PC-3 (cell line): ENCODE measurements around the gene IGSF22. TPM values are rescaled to one million over a fixed set of nuclear protein-coding genes. Genes with fewer than 3 reads are reported as not detected.

Experiments
- ATAC-seq: fragments of 200-7000 bp; cut with Tn5 transposase; 2 replicates; pipeline ENCODE4 v1.9.1; 2020; ENCODE audit warnings: mild to moderate bottlenecking, moderate library complexity
- BruUV-seq: library from RNA; stranded (reverse); fragments of 400-500 nt; replicated peaks from 2 replicates; lab custom pipeline; 2021; lab: Mats Ljungman, UMichigan
- CTCF ChIA-PET: fragments of 300-600 bp; sonication (Branson Sonifier 250); formaldehyde crosslinking; loops from one replicate; lab custom pipeline; 2022; ENCODE audit warnings: antibody characterized with exemption; lab: Charles Lee
- POLR2A ChIA-PET: fragments of 300-600 bp; sonication (Branson Sonifier 250); formaldehyde crosslinking; loops from one replicate; lab custom pipeline; 2022; ENCODE audit warnings: antibody characterized with exemption; ENCODE audit not compliant: unreplicated experiment; lab: Charles Lee
- DNase-seq: peaks from one replicate; pipeline ENCODE4 v3.0.0-alpha.2; 2015
- H2AFZ ChIP-seq: fragments of 300-600 bp; sonication (generic); 2 replicates; pipeline ENCODE4 v1.6.0; 2016; ENCODE audit warnings: antibody characterized with exemption, low read length
- H3F3A ChIP-seq: fragments of 300-600 bp; sonication (generic); one replicate; pipeline ENCODE4 v1.6.0; 2017; ENCODE audit warnings: antibody characterized with exemption, low read length, control low read depth, mild to moderate bottlenecking; ENCODE audit not compliant: unreplicated experiment
- H3K27ac ChIP-seq: fragments of 300-600 bp; sonication (generic); 2 replicates; pipeline ENCODE4 v1.5.1; 2016; ENCODE audit warnings: mild to moderate bottlenecking, low read length
- H3K27me3 ChIP-seq: fragments of 300-600 bp; sonication (generic); 2 replicates; pipeline ENCODE4 v1.6.1; 2016; ENCODE audit warnings: low read length, mixed read lengths
- H3K36me3 ChIP-seq: fragments of 300-600 bp; sonication (generic); 2 replicates; pipeline ENCODE4 v1.6.1; 2016; ENCODE audit warnings: low read depth, mixed run types, low read length, mixed read lengths
- H3K4me1 ChIP-seq: fragments of 300-600 bp; sonication (generic); 2 replicates; pipeline ENCODE4 v1.5.1; 2016; ENCODE audit warnings: low read length; ENCODE audit not compliant: insufficient read depth
- H3K4me2 ChIP-seq: fragments of 300-600 bp; sonication (generic); 2 replicates; pipeline ENCODE4 v1.6.0; 2016; ENCODE audit warnings: low read length
- H3K4me3 ChIP-seq: fragments of 300-600 bp; sonication (generic); 2 replicates; pipeline ENCODE4 v1.5.1; 2016; ENCODE audit warnings: mild to moderate bottlenecking, low read length, mixed read lengths
- H3K79me2 ChIP-seq: fragments of 300-600 bp; sonication (generic); 2 replicates; pipeline ENCODE4 v1.6.1; 2017; ENCODE audit warnings: low read length, mixed read lengths
- H3K9ac ChIP-seq: fragments of 300-600 bp; sonication (generic); 2 replicates; pipeline ENCODE4 v1.6.0; 2016; ENCODE audit warnings: mild to moderate bottlenecking, low read length
- H3K9me2 ChIP-seq: fragments of 300-600 bp; sonication (generic); replicated peaks from 2 replicates; pipeline ENCODE4 v1.6.1; 2016; ENCODE audit warnings: mixed run types, low read length, mixed read lengths
- H3K9me3 ChIP-seq: fragments of 300-600 bp; sonication (generic); 2 replicates; pipeline ENCODE4 v1.6.1; 2016; ENCODE audit warnings: low read length, mixed read lengths
- H4K20me1 ChIP-seq: fragments of 300-600 bp; sonication (generic); 2 replicates; pipeline ENCODE4 v1.6.1; 2016; ENCODE audit warnings: low read length, mixed read lengths
- CTCF ChIP-seq: fragments of 300-600 bp; sonication (generic); conservative IDR thresholded peaks from 2 replicates; pipeline ENCODE4 v1.5.1; 2017; ENCODE audit warnings: antibody characterized with exemption, low read depth, mild to moderate bottlenecking, low read length
- EZH2 ChIP-seq: fragments of 300-600 bp; sonication (generic); IDR thresholded peaks from one replicate; pipeline ENCODE4 v1.6.1; 2017; ENCODE audit warnings: antibody characterized with exemption, mild to moderate bottlenecking, low read length; ENCODE audit not compliant: unreplicated experiment
- EZH2phosphoT487 ChIP-seq: fragments of 300-600 bp; sonication (generic); IDR thresholded peaks from 2 replicates; pipeline ENCODE4 v1.6.1; 2018; ENCODE audit warnings: mild to moderate bottlenecking, antibody characterized with exemption, low read length, borderline replicate concordance
- intact Hi-C: fragments of 100-400 bp; cut with micrococcal nuclease; formaldehyde crosslinking; loops from 2 replicates; pipeline ENCODE4 v1.9.0; 2023
- total RNA-seq: library from RNA; depleted of rRNA; stranded (reverse); fragments of >200 nt; gene quantifications from 2 replicates; pipeline ENCODE4 v1.2.3, GENCODE V29; 2014

IGSF22 gene
- total RNA-seq, 1 experiment from 2014 or later: not detected

GRCh38 chr11:18773104-18773503, 47.1 kb upstream of the IGSF22 start:
- no peak overlapping the region for H3K27ac ChIP-seq
- H3K27me3 ChIP-seq: no peaks in the 10 kb centered on the region
- H3K9me2 ChIP-seq: no peaks in the 10 kb centered on the region
- ChIA-PET CTCF (no interaction called here), POLR2A (no interaction called here)
- TF ChIP-seq EZH2phosphoT487: no peak
- no peak for TF ChIP-seq EZH2
- TF ChIP-seq CTCF: no peak
- no peaks in the 10 kb centered on the region for H3K9me3 ChIP-seq
- intact Hi-C loops: no loop called here
- no peak overlapping the region for H2AFZ ChIP-seq
- H3K36me3 ChIP-seq: no peaks in the 10 kb centered on the region
- H3F3A ChIP-seq: no peaks in the 10 kb centered on the region
- no peak overlapping the region for H3K9ac ChIP-seq
- H3K4me2 ChIP-seq: no peak overlapping the region
- BruUV-seq: no TSS peak
- no peak overlapping the region for H3K4me3 ChIP-seq
- no peak for DNase-seq
- no peaks in the 10 kb centered on the region for H3K4me1 ChIP-seq
- no peak for ATAC-seq
- H4K20me1 ChIP-seq: no peaks in the 10 kb centered on the region
- H3K79me2 ChIP-seq: no peaks in the 10 kb centered on the region

- no peaks in the 10 kb centered on the region for H3K9me2 ChIP-seq
- H3K4me2 ChIP-seq: no peak overlapping the region
- TF ChIP-seq EZH2 (no peak), EZH2phosphoT487 (no peak), CTCF (no peak)
- ChIA-PET POLR2A (interaction anchor here (0.6 kb wide), 1 partner anchor 71 kb away, joined by 3 read pairs; no protein-coding TSS in a partner anchor), CTCF (no interaction called here)
- no peaks in the 10 kb centered on the region for H3F3A ChIP-seq
- no TSS peak for BruUV-seq
- intact Hi-C loops: no loop called here
- no peaks in the 10 kb centered on the region for H3K4me1 ChIP-seq
- ATAC-seq (no peak), DNase-seq (no peak)
- H3K79me2 ChIP-seq: no peaks in the 10 kb centered on the region
- H4K20me1 ChIP-seq: no peaks in the 10 kb centered on the region
- no peaks in the 10 kb centered on the region for H3K9me3 ChIP-seq
- no peak overlapping the region for H3K9ac ChIP-seq
- no peaks in the 10 kb centered on the region for H3K27me3 ChIP-seq
- H3K36me3 ChIP-seq: no peaks in the 10 kb centered on the region
- H3K4me3 ChIP-seq: no peak overlapping the region
- no peak overlapping the region for H2AFZ ChIP-seq
- no peak overlapping the region for H3K27ac ChIP-seq
Measured at GRCh38 chr11:18772211-18772610, 46.2 kb upstream of the IGSF22 start.

- DNase-seq (no peak), ATAC-seq (no peak)
- ChIA-PET CTCF (no interaction called here), POLR2A (interaction anchor here (0.6 kb wide), 1 partner anchor 72 kb away, joined by 3 read pairs; no protein-coding TSS in a partner anchor)
- TF ChIP-seq EZH2phosphoT487 (no peak), CTCF (no peak), EZH2 (no peak)
- Histone ChIP-seq H3K9me3 (no peaks in the 10 kb centered on the region), H3K4me1 (no peaks in the 10 kb centered on the region), H3F3A (no peaks in the 10 kb centered on the region), H3K27ac (no peak overlapping the region), H3K36me3 (no peaks in the 10 kb centered on the region), H3K27me3 (no peaks in the 10 kb centered on the region), H3K79me2 (no peaks in the 10 kb centered on the region), H4K20me1 (no peaks in the 10 kb centered on the region), H3K4me2 (no peak overlapping the region), H2AFZ (no peak overlapping the region), H3K9ac (no peak overlapping the region), H3K4me3 (no peak overlapping the region), H3K9me2 (no peaks in the 10 kb centered on the region)
- BruUV-seq: no TSS peak
- intact Hi-C loops: no loop called here
Measured at GRCh38 chr11:18771266-18772035, 45.5 kb upstream of the IGSF22 start.
